ENCODE measurements around the gene WASF2. TPM values are rescaled to one million over a fixed set of nuclear protein-coding genes. Genes with fewer than 3 reads are reported as not detected.
"Not testable (repeated sequence)": the region's sequence is repeated elsewhere in the genome, so short reads cannot be mapped to it uniquely, and the experiment has no call there.

WASF2 gene, protein sequence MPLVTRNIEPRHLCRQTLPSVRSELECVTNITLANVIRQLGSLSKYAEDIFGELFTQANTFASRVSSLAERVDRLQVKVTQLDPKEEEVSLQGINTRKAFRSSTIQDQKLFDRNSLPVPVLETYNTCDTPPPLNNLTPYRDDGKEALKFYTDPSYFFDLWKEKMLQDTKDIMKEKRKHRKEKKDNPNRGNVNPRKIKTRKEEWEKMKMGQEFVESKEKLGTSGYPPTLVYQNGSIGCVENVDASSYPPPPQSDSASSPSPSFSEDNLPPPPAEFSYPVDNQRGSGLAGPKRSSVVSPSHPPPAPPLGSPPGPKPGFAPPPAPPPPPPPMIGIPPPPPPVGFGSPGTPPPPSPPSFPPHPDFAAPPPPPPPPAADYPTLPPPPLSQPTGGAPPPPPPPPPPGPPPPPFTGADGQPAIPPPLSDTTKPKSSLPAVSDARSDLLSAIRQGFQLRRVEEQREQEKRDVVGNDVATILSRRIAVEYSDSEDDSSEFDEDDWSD
- polyA plus RNA-seq (ENCODE audit: insufficient read length in 4 of 4), result 100 to 1,000 TPM; 116 to 135 (median 124) TPM

GRCh38 chr1:27489973-27490741, at the start of gene WASF2:
WASF2 (minus strand) TSS chr1:27490167; CDS start chr1:27428890, 61,277 bp downstream.
- DNase-seq (ENCODE audit: low read depth in 4 of 4, low spot score in 2 of 4), result peak; percentile 96 to 99 (median 97)

DNA sequence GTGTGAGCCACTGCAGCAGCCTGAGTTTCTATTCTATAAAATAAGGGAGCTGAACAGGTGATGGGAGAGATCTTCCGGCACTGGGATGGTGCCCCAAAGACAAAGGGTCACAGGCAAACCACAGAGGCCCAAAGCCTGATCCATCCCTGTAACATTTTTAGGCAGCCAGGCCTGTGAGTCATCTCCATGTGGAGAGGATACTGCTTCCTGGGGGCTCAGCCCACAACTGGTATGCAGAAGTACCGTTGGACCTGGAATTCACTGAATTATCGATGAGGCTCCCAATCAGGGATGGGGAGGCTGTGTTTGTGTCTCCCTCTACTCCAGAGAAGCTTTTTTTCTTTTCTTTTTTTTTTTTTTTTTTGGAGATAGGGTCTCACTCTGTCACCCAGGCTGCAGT, 48.8 kb upstream of the WASF2 start:
- DNase-seq (ENCODE audit: low read depth in 4 of 4, low spot score in 2 of 4), result no peak

GRCh38 chr1:27538305-27538676, 48.3 kb upstream of the WASF2 start:
- not testable (repeated sequence) for DNase-seq (ENCODE audit: low read depth in 4 of 4, low spot score in 2 of 4)

DNA sequence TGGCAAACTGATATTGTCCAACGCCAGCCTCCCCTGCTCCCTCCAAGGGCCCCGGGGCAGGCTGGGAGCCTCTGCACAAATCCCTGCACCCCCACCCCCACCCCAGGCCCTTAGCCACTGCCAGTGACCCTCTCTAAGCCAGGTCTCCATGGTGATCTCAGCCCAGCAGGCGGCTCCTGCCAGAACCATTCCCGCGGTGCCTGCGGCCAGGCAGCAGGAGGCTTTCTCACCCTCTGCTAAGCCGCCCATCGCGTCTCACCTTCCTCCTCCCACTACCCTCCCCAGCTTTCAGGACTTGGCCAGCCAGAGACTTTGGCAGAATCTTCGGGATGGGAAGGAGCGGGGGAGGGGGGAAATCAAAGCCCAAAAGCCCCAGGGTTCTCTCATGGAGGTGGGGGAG, 46.8 kb upstream of the WASF2 start:
- DNase-seq (ENCODE audit: low read depth in 4 of 4, low spot score in 2 of 4), result peak in 1 of 4 donors; percentile 45

DNA sequence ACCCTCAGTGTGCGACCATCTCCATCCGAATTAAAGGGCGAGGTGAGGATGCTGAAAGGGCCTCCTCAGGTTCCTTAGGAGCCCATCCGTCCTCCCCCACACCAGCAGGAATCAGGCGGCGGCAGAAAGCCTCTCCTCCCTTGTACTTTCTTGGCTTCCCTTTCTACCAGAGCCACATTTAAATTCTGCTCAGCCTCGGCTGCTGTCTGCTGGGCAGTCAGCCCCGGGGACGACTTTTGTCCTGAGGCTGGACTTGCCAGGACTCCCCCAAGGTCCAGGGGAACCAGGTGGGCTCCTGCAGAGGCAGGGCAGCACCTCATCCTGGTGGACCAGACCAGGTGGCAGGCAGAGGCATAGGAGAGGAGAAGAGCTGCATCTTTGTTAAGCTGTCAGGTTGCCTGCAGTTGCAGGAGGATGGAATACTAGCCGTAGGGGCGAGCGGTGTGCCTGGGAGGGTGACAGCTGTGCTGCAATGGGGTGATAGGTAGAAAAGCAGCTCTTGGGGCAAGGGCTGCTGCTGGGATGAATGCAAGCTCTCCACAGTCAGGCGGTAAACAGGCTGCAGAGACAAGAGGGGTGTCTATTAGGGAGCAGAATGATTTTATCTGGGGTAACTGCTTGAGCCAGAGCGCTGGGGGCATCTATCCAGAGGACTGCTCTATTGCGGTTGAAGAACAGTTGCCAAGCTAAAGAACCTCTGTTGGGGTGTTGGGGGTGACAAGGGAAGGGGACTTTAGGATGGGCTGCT, 46.2 kb upstream of the WASF2 start:
- no peak for DNase-seq (ENCODE audit: low read depth in 4 of 4, low spot score in 2 of 4)

GRCh38 chr1:27535386-27535785, 45.4 kb upstream of the WASF2 start:
- DNase-seq (ENCODE audit: low read depth in 4 of 4, low spot score in 2 of 4), result no peak

GRCh38 chr1:27531959-27532685, 42.2 kb upstream of the WASF2 start:
- DNase-seq (ENCODE audit: low read depth in 4 of 4, low spot score in 2 of 4), result no peak

GRCh38 chr1:27530192-27530591, 40.2 kb upstream of the WASF2 start:
- DNase-seq (ENCODE audit: low read depth in 4 of 4, low spot score in 2 of 4), result no peak

- DNase-seq (ENCODE audit: low read depth in 4 of 4, low spot score in 2 of 4), result no peak
Observed at GRCh38 chr1:27529704-27530018, 39.7 kb upstream of the WASF2 start.

- DNase-seq (ENCODE audit: low read depth in 4 of 4, low spot score in 2 of 4), result peak in 3 of 4 donors; percentile 69 to 81 (median 78)
Observed at GRCh38 chr1:27528818-27529703, 39.1 kb upstream of the WASF2 start.

- peak in 3 of 4 donors; percentile 53 to 64 (median 59) for DNase-seq (ENCODE audit: low read depth in 4 of 4, low spot score in 2 of 4)
Observed at GRCh38 chr1:27527890-27528817, 38.2 kb upstream of the WASF2 start.

DNA sequence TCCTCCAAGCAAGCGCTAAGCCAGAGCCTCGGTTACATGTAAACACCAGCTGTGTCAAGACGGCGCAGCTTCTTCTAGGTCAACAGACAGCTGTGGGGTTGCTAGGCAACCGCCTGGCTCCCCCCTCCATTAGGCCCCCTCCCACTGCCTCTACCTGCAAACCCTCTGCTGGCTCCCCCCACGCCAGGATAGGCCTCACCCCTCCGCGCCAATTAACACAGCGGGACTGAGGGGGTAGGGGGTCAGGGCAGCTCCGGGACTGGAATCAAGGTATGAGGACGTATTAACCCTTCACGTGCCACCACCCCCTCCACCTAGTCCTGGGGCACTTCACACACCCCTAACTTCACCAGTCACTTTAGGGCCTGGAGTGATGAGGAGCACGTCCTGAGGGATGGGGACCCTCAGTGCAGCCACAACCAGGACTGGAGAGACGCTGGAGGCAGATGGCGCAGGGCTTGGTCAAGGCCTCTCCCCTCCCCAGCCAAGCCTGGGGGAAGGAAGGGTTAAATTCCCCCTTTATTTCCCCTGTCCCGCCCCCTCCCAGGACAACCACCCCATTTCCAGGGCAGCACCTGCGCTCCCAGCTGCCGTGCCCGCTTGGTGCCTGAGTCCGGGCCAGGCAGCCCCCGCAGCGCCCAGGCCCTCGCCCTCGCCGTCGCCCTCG, 37.4 kb upstream of the WASF2 start:
- DNase-seq (ENCODE audit: low read depth in 4 of 4, low spot score in 2 of 4), result peak; percentile 70 to 80 (median 76)

GRCh38 chr1:27526569-27527222, 36.7 kb upstream of the WASF2 start:
- DNase-seq (ENCODE audit: low read depth in 4 of 4, low spot score in 2 of 4), result no peak

DNA sequence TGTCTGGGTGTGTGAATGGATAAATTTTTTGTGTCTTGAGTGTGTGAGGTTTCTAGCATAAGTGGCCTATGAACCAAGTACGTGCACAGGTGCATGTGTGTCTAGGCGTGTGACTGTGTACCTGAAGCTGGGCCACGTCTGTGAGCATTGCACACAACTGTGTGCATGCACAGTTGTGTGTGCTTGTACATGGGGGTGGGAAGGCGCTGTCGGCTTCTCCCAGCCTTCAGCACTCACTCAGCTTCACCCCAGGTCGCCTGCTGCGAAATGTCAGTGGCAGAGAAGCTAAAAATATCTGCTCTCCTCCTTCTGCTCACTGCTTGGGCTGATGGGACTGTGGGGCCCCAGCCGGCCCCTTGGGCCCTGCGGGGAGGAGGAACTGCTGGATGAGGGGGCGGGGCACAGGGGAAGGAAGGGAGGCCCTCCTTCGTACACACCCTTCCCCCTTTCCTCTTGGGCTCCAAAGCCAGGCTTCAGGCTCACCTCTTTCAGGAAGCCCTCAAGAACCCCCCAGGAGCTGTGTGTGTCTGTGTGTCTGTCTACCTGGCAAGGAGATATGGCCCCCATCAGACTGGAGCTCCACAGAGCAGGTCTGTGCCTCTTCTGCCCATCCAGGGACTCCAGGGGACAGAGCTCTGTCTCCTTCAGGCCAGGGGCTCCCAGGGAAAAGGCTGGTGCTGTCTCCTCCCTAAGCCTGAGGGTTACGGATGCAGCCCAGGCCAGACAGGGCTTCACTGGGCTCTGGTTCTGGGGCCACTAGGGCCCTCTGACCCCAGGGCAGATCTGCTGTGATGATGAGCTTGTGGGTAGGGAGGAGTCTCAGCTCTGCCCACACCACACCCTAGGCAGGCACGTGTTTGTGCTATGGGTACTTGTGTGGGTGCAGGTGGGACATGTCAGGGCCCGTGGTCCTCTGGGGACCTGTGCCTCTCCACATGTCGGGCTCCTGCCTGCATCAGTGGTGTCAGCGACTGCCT, 35.6 kb upstream of the WASF2 start:
- DNase-seq (ENCODE audit: low read depth in 4 of 4, low spot score in 2 of 4), result peak in 3 of 4 donors; percentile 64 to 70 (median 69)

DNA sequence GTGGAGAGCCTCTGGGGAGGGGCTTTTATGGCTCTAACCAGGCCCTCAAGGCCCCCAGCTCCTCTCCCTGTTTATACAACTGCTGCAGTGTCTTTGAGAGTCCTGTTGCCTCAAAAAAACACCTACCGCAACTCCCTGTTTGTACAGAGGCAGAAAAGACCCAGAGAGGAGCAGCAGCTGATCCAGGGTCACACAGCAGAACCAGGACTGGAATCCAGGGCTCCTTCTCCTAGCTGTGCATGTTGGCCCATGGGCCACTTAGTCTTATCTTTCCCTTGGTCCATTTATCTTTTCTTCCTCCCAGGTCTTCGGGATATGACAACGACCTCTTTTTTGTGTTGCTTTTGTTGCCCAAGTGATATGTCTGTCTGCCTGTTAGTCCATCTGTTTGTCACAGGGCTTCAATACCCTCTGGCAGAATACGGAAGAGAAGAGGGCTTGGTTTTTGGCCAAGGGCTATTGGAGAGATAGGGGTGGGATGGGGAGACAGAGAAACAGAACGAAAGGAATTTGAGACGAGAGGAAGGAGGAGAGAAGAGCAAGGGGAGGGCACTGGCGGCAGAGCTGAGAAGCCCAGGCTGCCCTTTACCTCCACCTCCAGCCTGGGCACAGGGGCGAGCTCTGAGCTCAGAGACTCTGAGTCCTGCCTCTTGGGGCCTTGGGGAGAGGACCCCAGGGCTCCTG, 33.5 kb upstream of the WASF2 start:
- no peak for DNase-seq (ENCODE audit: low read depth in 4 of 4, low spot score in 2 of 4)
